Measurements from ENCODE around the gene WDR77.

Gene WDR77

GRCh38 chr1:111476761-111477309, 27.8 kb upstream of the WDR77 start:
- H3K4me1 Mint-ChIP-seq (ENCODE audit: low read depth): peaks cover 42% of the 10 kb centered on the region
- H3K27me3 Mint-ChIP-seq (ENCODE audit: low read depth): peaks cover 44% of the 10 kb centered on the region
- peak overlapping the region; percentile 48 for H3K4me3 Mint-ChIP-seq
- H3K36me3 Mint-ChIP-seq (ENCODE audit: low read depth): peaks cover 14% of the 10 kb centered on the region
- H3K27ac Mint-ChIP-seq: peak overlapping the region; percentile 74
- no peaks in the 10 kb centered on the region for H3K9me3 Mint-ChIP-seq

- H3K4me1 Mint-ChIP-seq (ENCODE audit: low read depth): peaks cover 44% of the 10 kb centered on the region
- H3K4me3 Mint-ChIP-seq: peak overlapping the region; percentile 48
- peaks cover 39% of the 10 kb centered on the region for H3K27me3 Mint-ChIP-seq (ENCODE audit: low read depth)
- H3K9me3 Mint-ChIP-seq: no peaks in the 10 kb centered on the region
- H3K27ac Mint-ChIP-seq: no peak overlapping the region
- peaks cover 14% of the 10 kb centered on the region for H3K36me3 Mint-ChIP-seq (ENCODE audit: low read depth)
Observed at GRCh38 chr1:111476214-111476613, 27.2 kb upstream of the WDR77 start.

GRCh38 chr1:111475701-111476100, 26.6 kb upstream of the WDR77 start:
- Mint-ChIP-seq H3K4me3 (no peak overlapping the region), H3K4me1 (ENCODE audit: low read depth) (peaks cover 44% of the 10 kb centered on the region), H3K27me3 (ENCODE audit: low read depth) (peaks cover 36% of the 10 kb centered on the region)

GRCh38 chr1:111474521-111474920, 25.5 kb upstream of the WDR77 start:
- Mint-ChIP-seq H3K27me3 (ENCODE audit: low read depth) (peaks cover 25% of the 10 kb centered on the region), H3K4me3 (no peak overlapping the region), H3K27ac (no peak overlapping the region), H3K4me1 (ENCODE audit: low read depth) (peaks cover 44% of the 10 kb centered on the region), H3K36me3 (ENCODE audit: low read depth) (peaks cover 14% of the 10 kb centered on the region), H3K9me3 (no peaks in the 10 kb centered on the region)

More at GRCh38 chr1:111475701-111476100, 26.6 kb upstream of the WDR77 start:
- Mint-ChIP-seq H3K36me3 (ENCODE audit: low read depth) (peaks cover 14% of the 10 kb centered on the region), H3K9me3 (no peaks in the 10 kb centered on the region), H3K27ac (no peak overlapping the region)

- Mint-ChIP-seq H3K36me3 (ENCODE audit: low read depth) (peaks cover 14% of the 10 kb centered on the region), H3K9me3 (no peaks in the 10 kb centered on the region), H3K4me1 (ENCODE audit: low read depth) (peaks cover 44% of the 10 kb centered on the region), H3K27ac (peak overlapping the region; percentile 17), H3K4me3 (peak overlapping the region; percentile 52), H3K27me3 (ENCODE audit: low read depth) (peaks cover 22% of the 10 kb centered on the region)
Observed at GRCh38 chr1:111474106-111474505, 25.1 kb upstream of the WDR77 start.

GRCh38 chr1:111471538-111471937, 22.5 kb upstream of the WDR77 start:
- no peak overlapping the region for H3K4me3 Mint-ChIP-seq
- H3K27ac Mint-ChIP-seq: no peak overlapping the region
- H3K36me3 Mint-ChIP-seq (ENCODE audit: low read depth): peaks cover 8% of the 10 kb centered on the region
- H3K27me3 Mint-ChIP-seq (ENCODE audit: low read depth): peaks cover 7% of the 10 kb centered on the region
- H3K4me1 Mint-ChIP-seq (ENCODE audit: low read depth): peaks cover 25% of the 10 kb centered on the region
- H3K9me3 Mint-ChIP-seq: no peaks in the 10 kb centered on the region

- no peak overlapping the region for H3K4me3 Mint-ChIP-seq
- H3K36me3 Mint-ChIP-seq (ENCODE audit: low read depth): peaks cover 8% of the 10 kb centered on the region
- H3K4me1 Mint-ChIP-seq (ENCODE audit: low read depth): peaks cover 22% of the 10 kb centered on the region
- H3K9me3 Mint-ChIP-seq: no peaks in the 10 kb centered on the region
- H3K27me3 Mint-ChIP-seq (ENCODE audit: low read depth): peaks cover 7% of the 10 kb centered on the region
- H3K27ac Mint-ChIP-seq: no peak overlapping the region
Observed at GRCh38 chr1:111471012-111471411, 22.0 kb upstream of the WDR77 start.

GRCh38 chr1:111470596-111470995, 21.5 kb upstream of the WDR77 start:
- Mint-ChIP-seq H3K36me3 (ENCODE audit: low read depth) (peaks cover 8% of the 10 kb centered on the region), H3K4me3 (no peak overlapping the region), H3K27ac (no peak overlapping the region), H3K27me3 (ENCODE audit: low read depth) (peaks cover 6% of the 10 kb centered on the region), H3K4me1 (ENCODE audit: low read depth) (peaks cover 18% of the 10 kb centered on the region), H3K9me3 (no peaks in the 10 kb centered on the region)

GRCh38 chr1:111469539-111469938, 20.5 kb upstream of the WDR77 start:
- H3K27me3 Mint-ChIP-seq (ENCODE audit: low read depth): no peaks in the 10 kb centered on the region
- peaks cover 13% of the 10 kb centered on the region for H3K36me3 Mint-ChIP-seq (ENCODE audit: low read depth)
- H3K4me3 Mint-ChIP-seq: no peak overlapping the region
- peaks cover 12% of the 10 kb centered on the region for H3K4me1 Mint-ChIP-seq (ENCODE audit: low read depth)
- H3K27ac Mint-ChIP-seq: no peak overlapping the region
- H3K9me3 Mint-ChIP-seq: no peaks in the 10 kb centered on the region

GRCh38 chr1:111468717-111469100, 19.7 kb upstream of the WDR77 start:
- no peaks in the 10 kb centered on the region for H3K27me3 Mint-ChIP-seq (ENCODE audit: low read depth)
- H3K9me3 Mint-ChIP-seq: no peaks in the 10 kb centered on the region
- no peak overlapping the region for H3K4me3 Mint-ChIP-seq
- no peak overlapping the region for H3K27ac Mint-ChIP-seq
- H3K4me1 Mint-ChIP-seq (ENCODE audit: low read depth): peaks cover 8% of the 10 kb centered on the region
- H3K36me3 Mint-ChIP-seq (ENCODE audit: low read depth): peaks cover 19% of the 10 kb centered on the region

- Mint-ChIP-seq H3K27me3 (ENCODE audit: low read depth) (no peaks in the 10 kb centered on the region), H3K9me3 (no peaks in the 10 kb centered on the region), H3K4me3 (no peak overlapping the region), H3K27ac (no peak overlapping the region), H3K36me3 (ENCODE audit: low read depth) (peaks cover 23% of the 10 kb centered on the region), H3K4me1 (ENCODE audit: low read depth) (peaks cover 11% of the 10 kb centered on the region)
Observed at GRCh38 chr1:111467865-111468716, 19.0 kb upstream of the WDR77 start.

GRCh38 chr1:111466480-111466879, 17.4 kb upstream of the WDR77 start:
- no peaks in the 10 kb centered on the region for H3K9me3 Mint-ChIP-seq
- H3K4me1 Mint-ChIP-seq (ENCODE audit: low read depth): peaks cover 5% of the 10 kb centered on the region
- H3K36me3 Mint-ChIP-seq (ENCODE audit: low read depth): peaks cover 30% of the 10 kb centered on the region
- H3K4me3 Mint-ChIP-seq: no peak overlapping the region
- no peaks in the 10 kb centered on the region for H3K27me3 Mint-ChIP-seq (ENCODE audit: low read depth)
- no peak overlapping the region for H3K27ac Mint-ChIP-seq

- Mint-ChIP-seq H3K4me3 (no peak overlapping the region), H3K4me1 (ENCODE audit: low read depth) (peaks cover 5% of the 10 kb centered on the region), H3K27me3 (ENCODE audit: low read depth) (no peaks in the 10 kb centered on the region), H3K27ac (no peak overlapping the region), H3K9me3 (no peaks in the 10 kb centered on the region), H3K36me3 (ENCODE audit: low read depth) (peaks cover 32% of the 10 kb centered on the region)
Observed at GRCh38 chr1:111465754-111466153, 16.7 kb upstream of the WDR77 start.

- no peaks in the 10 kb centered on the region for H3K9me3 Mint-ChIP-seq
- H3K4me3 Mint-ChIP-seq: no peak overlapping the region
- no peaks in the 10 kb centered on the region for H3K27me3 Mint-ChIP-seq (ENCODE audit: low read depth)
- peaks cover 42% of the 10 kb centered on the region for H3K36me3 Mint-ChIP-seq (ENCODE audit: low read depth)
- H3K27ac Mint-ChIP-seq: no peak overlapping the region
- peaks cover 7% of the 10 kb centered on the region for H3K4me1 Mint-ChIP-seq (ENCODE audit: low read depth)
Observed at GRCh38 chr1:111463029-111463683, 14.1 kb upstream of the WDR77 start.
